Dendritic cell treated with granulocyte-macrophage colony-stimulating factor and Interleukin-4, amounts not matched to agents 40 ng/mL and 50 ng/mL, for 4 days (primary cell): ENCODE data around the gene PEMT.

Experiments
- H3K27ac Mint-ChIP-seq: one replicate; pipeline ENCODE4 v1.8.0; 2022; ENCODE audit warnings: mild to moderate bottlenecking, mixed read lengths
- H3K27me3 Mint-ChIP-seq: one replicate; pipeline ENCODE4 v1.8.0; 2022; ENCODE audit warnings: mild to moderate bottlenecking, mixed read lengths
- H3K36me3 Mint-ChIP-seq: one replicate; pipeline ENCODE4 v1.8.0; 2022; ENCODE audit warnings: low read depth, mixed read lengths
- H3K4me1 Mint-ChIP-seq: one replicate; pipeline ENCODE4 v1.8.0; 2022; ENCODE audit warnings: low read depth, mixed read lengths
- H3K4me3 Mint-ChIP-seq: one replicate; pipeline ENCODE4 v1.8.0; 2022; ENCODE audit warnings: mild to moderate bottlenecking, moderate library complexity, mixed read lengths
- H3K9me3 Mint-ChIP-seq: one replicate; pipeline ENCODE4 v1.8.0; 2022; ENCODE audit warnings: mixed read lengths
- intact Hi-C: fragments of 100-400 bp; cut with micrococcal nuclease; formaldehyde crosslinking; loops from one replicate; pipeline ENCODE4 v1.15.0; 2022

The PEMT gene

DNA sequence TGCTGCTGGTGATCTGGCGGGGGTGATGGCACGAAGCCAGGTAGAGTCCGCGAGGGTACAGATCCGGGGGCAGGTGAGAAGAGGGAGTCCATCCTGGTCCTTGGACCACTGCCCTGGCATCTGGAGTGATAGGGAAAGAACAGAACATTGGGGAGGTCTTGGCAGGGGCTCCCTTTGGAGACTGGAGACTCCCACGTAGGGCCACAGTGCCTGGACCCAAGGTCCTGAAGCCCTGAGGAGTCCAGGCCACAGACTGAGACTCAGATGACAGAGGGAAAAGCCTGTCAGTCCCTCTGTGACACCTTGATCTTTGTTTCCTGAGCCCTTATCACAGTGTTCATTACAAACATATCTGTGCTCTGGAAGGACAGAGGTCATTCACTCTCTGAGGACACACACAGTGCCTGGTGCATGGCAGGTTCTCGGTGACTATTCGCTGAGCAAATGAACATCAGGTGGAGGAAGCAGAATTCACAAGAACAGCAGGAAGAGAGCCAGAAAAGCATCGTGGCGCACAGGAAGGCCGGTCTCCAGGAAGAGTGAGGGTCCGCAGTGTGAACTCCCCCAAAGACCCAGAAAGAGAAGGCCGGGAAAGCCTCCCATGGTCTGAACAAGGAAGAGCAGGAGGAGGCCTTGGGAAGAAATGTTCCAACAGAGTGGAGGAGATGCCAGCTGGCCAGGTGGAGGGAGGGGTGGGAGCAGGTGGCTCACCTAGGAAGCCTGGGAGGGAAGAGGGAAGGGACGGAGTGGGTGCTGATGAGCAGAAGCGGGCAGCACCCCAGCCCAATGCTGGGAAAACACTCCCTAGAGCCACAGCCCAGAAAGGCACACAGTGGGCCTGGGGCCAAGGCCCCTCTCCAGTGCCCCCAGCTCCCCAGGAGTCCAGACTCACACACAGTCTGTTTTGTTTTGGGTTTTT, 20.5 kb downstream of the PEMT start:
- peaks cover 33% of the 10 kb centered on the region for H3K36me3 Mint-ChIP-seq
- no peak overlapping the region for H3K27ac Mint-ChIP-seq
- intact Hi-C loops, result no loop called here
- no peak overlapping the region for H3K4me3 Mint-ChIP-seq
- no peaks in the 10 kb centered on the region for H3K9me3 Mint-ChIP-seq
- H3K27me3 Mint-ChIP-seq, result no peaks in the 10 kb centered on the region
- H3K4me1 Mint-ChIP-seq, result peaks cover 19% of the 10 kb centered on the region

GRCh38 chr17:17570140-17570797, 21.2 kb downstream of the PEMT start:
- intact Hi-C loops, result no loop called here
- Mint-ChIP-seq H3K4me1 (peaks cover 11% of the 10 kb centered on the region), H3K27me3 (no peaks in the 10 kb centered on the region), H3K36me3 (peaks cover 25% of the 10 kb centered on the region), H3K27ac (no peak overlapping the region), H3K4me3 (no peak overlapping the region), H3K9me3 (no peaks in the 10 kb centered on the region)

- intact Hi-C loops, result loop anchor here (2.0 kb wide), 1 partner anchor 73 kb away; the partner anchor contains the start of gene RASD1
These were observed 21.8 kb downstream of the PEMT start for GRCh38 chr17:17569691-17570090.

DNA sequence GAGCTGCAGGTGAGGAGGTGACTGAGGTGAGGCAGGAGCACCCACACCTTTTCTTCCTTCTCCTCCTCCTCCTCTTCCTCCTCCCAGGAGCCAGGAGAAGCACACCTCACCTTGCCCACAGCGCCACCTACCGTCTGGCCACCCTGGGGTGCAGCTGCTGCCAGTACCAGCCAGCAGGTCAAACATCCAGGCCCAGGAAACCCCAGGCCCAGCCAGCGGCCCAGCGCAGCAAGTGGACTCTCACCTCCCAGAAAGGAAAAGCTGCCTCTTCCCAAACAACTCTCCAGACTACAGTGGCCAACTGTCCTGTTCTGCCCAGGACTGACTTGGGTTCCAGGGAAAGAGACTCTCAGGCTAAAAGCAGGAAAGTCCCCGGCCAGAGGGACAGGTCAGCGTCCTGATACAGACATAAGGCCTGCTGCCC, 22.7 kb downstream of the PEMT start:
- H3K27ac Mint-ChIP-seq, result no peak overlapping the region
- no peaks in the 10 kb centered on the region for H3K27me3 Mint-ChIP-seq
- peaks cover 7% of the 10 kb centered on the region for H3K4me1 Mint-ChIP-seq
- intact Hi-C loops, result loop anchor here (2.0 kb wide), 1 partner anchor 72 kb away; the partner anchor contains the start of gene RASD1
- H3K36me3 Mint-ChIP-seq, result peaks cover 17% of the 10 kb centered on the region
- no peak overlapping the region for H3K4me3 Mint-ChIP-seq
- no peaks in the 10 kb centered on the region for H3K9me3 Mint-ChIP-seq

More at GRCh38 chr17:17569691-17570090, 21.8 kb downstream of the PEMT start:
- Mint-ChIP-seq H3K27me3 (no peaks in the 10 kb centered on the region), H3K4me3 (no peak overlapping the region), H3K9me3 (no peaks in the 10 kb centered on the region), H3K4me1 (peaks cover 7% of the 10 kb centered on the region), H3K36me3 (peaks cover 22% of the 10 kb centered on the region), H3K27ac (no peak overlapping the region)

DNA sequence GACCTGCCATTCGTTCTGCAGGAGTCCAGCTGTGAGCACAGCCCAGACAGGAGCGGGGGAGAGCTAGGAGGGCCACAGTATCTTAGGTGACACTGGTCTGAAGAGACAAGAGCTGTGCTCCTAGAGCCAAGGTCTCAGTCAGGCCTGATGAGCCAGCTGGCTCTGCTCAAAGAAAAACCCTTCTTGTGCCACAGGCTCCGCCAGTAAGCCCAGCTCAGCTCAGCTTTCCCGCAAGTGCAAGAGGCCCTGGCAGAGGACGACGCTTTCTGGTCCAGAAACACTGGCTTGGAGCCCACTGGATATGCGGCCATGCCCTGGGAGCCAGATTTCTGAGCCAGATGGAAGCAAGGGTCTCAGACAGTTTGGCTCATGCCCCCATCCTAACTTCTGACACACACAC, 23.9 kb downstream of the PEMT start:
- H3K27ac Mint-ChIP-seq, result no peak overlapping the region
- H3K4me1 Mint-ChIP-seq, result peaks cover 7% of the 10 kb centered on the region
- peaks cover 16% of the 10 kb centered on the region for H3K36me3 Mint-ChIP-seq
- H3K4me3 Mint-ChIP-seq, result no peak overlapping the region
- H3K27me3 Mint-ChIP-seq, result no peaks in the 10 kb centered on the region
- H3K9me3 Mint-ChIP-seq, result no peaks in the 10 kb centered on the region
- intact Hi-C loops, result loop anchor here (2.0 kb wide), 1 partner anchor 71 kb away; the partner anchor contains the start of gene RASD1

- H3K9me3 Mint-ChIP-seq, result no peaks in the 10 kb centered on the region
- no peak overlapping the region for H3K27ac Mint-ChIP-seq
- H3K27me3 Mint-ChIP-seq, result no peaks in the 10 kb centered on the region
- intact Hi-C loops, result no loop called here
- peaks cover 3% of the 10 kb centered on the region for H3K4me1 Mint-ChIP-seq
- no peak overlapping the region for H3K4me3 Mint-ChIP-seq
- peaks cover 10% of the 10 kb centered on the region for H3K36me3 Mint-ChIP-seq
These were observed 24.5 kb downstream of the PEMT start for GRCh38 chr17:17566896-17567513.

GRCh38 chr17:17565471-17566339, 25.8 kb downstream of the PEMT start:
- no peak overlapping the region for H3K4me3 Mint-ChIP-seq
- no peaks in the 10 kb centered on the region for H3K27me3 Mint-ChIP-seq
- H3K4me1 Mint-ChIP-seq, result no peaks in the 10 kb centered on the region

DNA sequence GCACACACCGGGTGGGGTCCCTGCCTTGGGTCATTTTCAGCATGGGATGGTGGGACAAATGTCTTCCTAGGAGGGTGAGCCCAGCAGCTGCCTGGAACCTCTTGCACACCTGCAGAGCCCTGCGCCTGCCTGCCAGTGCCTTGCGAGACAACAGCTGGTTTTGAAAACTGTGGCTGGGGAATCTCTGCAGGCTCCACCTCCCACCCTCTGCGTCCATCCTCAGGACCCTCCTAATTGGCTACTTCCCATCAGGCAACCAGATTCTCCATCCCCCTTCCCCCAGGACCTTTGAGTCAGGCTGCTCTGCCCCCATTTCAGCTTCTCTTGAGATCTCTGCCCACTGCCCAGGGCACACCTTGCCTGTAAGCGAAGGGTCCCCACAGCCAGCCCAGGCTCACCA, 26.6 kb downstream of the PEMT start:
- intact Hi-C loops, result no loop called here
- Mint-ChIP-seq H3K27ac (no peak overlapping the region), H3K9me3 (no peaks in the 10 kb centered on the region), H3K4me3 (no peak overlapping the region), H3K36me3 (no peaks in the 10 kb centered on the region), H3K27me3 (no peaks in the 10 kb centered on the region), H3K4me1 (no peaks in the 10 kb centered on the region)

More at GRCh38 chr17:17565471-17566339, 25.8 kb downstream of the PEMT start:
- peaks cover 3% of the 10 kb centered on the region for H3K36me3 Mint-ChIP-seq
- no peak overlapping the region for H3K27ac Mint-ChIP-seq
- intact Hi-C loops, result no loop called here
- no peaks in the 10 kb centered on the region for H3K9me3 Mint-ChIP-seq

DNA sequence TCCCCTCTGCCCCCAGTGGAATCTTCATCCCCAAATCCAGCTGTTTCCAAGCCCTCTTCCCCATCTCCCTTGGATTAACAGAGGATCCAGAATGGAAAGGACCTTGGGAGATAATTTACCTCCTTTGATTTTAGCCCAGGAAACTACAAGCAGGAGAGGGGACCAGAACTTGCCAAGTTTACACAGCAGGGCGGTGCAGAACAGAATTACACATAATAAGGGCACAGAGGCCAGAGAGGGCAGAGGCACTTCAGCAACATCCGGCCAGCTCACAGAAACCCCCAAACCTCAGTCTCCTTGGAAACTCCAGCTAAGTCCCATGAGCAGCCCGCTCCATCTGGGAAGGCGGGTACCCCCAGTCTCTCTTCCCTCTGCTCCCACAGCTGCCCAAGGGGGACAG, 27.2 kb downstream of the PEMT start:
- no peaks in the 10 kb centered on the region for H3K4me1 Mint-ChIP-seq
- intact Hi-C loops, result no loop called here
- H3K27ac Mint-ChIP-seq, result no peak overlapping the region
- H3K4me3 Mint-ChIP-seq, result no peak overlapping the region
- H3K9me3 Mint-ChIP-seq, result no peaks in the 10 kb centered on the region
- no peaks in the 10 kb centered on the region for H3K27me3 Mint-ChIP-seq
- no peaks in the 10 kb centered on the region for H3K36me3 Mint-ChIP-seq

GRCh38 chr17:17563530-17563929, 28.0 kb downstream of the PEMT start:
- Mint-ChIP-seq H3K4me1 (no peaks in the 10 kb centered on the region), H3K36me3 (no peaks in the 10 kb centered on the region), H3K4me3 (no peak overlapping the region), H3K9me3 (no peaks in the 10 kb centered on the region), H3K27ac (no peak overlapping the region), H3K27me3 (no peaks in the 10 kb centered on the region)
- intact Hi-C loops, result no loop called here

DNA sequence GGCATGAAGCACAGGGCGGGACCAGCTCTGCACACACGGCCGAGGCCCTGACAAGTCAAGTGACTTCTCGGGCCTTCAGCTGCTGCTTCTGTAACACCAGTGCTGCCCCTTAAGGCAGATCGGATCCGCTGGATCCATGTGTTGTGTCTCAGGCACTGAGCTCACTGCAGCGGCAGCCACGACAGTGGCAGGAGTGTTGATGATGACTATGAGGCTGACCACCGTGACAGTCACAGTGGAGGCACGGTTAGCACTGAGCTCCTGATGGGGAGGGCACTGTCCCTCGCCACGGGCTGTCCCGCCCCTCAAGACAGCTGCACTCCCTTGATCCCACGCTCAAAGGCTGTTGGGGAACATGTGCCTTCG, 29.4 kb downstream of the PEMT start:
- intact Hi-C loops, result no loop called here
- peak overlapping the region; percentile 11 for H3K4me3 Mint-ChIP-seq
- H3K27me3 Mint-ChIP-seq, result no peaks in the 10 kb centered on the region
- no peaks in the 10 kb centered on the region for H3K4me1 Mint-ChIP-seq
- H3K9me3 Mint-ChIP-seq, result no peaks in the 10 kb centered on the region
- no peaks in the 10 kb centered on the region for H3K36me3 Mint-ChIP-seq
- H3K27ac Mint-ChIP-seq, result no peak overlapping the region

- Mint-ChIP-seq H3K36me3 (no peaks in the 10 kb centered on the region), H3K27me3 (no peaks in the 10 kb centered on the region), H3K4me3 (peak overlapping the region; percentile 11), H3K4me1 (no peaks in the 10 kb centered on the region), H3K9me3 (no peaks in the 10 kb centered on the region), H3K27ac (no peak overlapping the region)
- intact Hi-C loops, result no loop called here
These were observed 29.9 kb downstream of the PEMT start for GRCh38 chr17:17561408-17562145.

- Mint-ChIP-seq H3K27ac (no peak overlapping the region), H3K9me3 (no peaks in the 10 kb centered on the region), H3K27me3 (no peaks in the 10 kb centered on the region), H3K4me3 (no peak overlapping the region), H3K36me3 (no peaks in the 10 kb centered on the region), H3K4me1 (no peaks in the 10 kb centered on the region)
- intact Hi-C loops, result no loop called here
These were observed 30.5 kb downstream of the PEMT start for GRCh38 chr17:17560975-17561374.
